GM23248 (cell line): ENCODE data around the gene NEK2.

Source experiments
- EZH2 ChIP-seq: fragments of 200-600 bp; sonication (generic); IDR thresholded peaks from 2 replicates; pipeline ENCODE4 v1.6.1; 2018; ENCODE audit warnings: antibody characterized with exemption, mild to moderate bottlenecking; ENCODE audit not compliant: insufficient read depth, poor library complexity, severe bottlenecking
- EZH2phosphoT487 ChIP-seq: fragments of 200-600 bp; sonication (generic); IDR thresholded peaks from 2 replicates; pipeline ENCODE4 v1.6.1; 2018; ENCODE audit warnings: antibody characterized with exemption, moderate library complexity, mild to moderate bottlenecking, low read depth; ENCODE audit not compliant: insufficient read depth

DNA sequence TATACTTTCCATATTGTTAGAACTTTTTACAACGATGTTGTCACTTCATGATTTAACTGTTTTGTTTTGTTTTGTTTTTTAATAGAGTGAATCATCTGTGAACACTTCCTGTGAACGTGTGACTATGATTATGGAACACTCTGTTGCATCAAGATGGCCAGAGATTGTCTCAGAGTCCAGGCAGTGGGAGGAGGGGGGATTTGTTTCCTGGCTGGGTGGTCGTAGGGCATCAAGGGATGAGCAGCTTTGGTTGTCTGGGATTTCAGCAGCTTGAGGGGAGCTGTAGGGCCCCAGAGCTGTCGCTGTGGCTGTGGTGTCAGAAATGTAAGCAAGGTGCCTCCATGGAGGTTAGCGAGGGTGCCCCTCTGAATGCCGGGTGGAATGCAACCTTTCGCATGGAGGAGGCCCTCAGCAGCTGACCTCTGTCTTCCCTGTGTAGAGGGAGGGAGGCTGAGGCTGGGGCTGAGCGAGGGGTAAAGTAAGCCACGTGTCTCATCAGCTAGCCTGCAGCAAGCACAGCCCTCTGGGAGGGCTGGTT, 21.4 kb downstream of the NEK2 start:
- no peak for TF ChIP-seq EZH2
- TF ChIP-seq EZH2phosphoT487: no peak
